H9 (cell line): ENCODE measurements around the gene ADAMTSL3. TPM values are rescaled to one million over a fixed set of nuclear protein-coding genes. Genes with fewer than 3 reads are reported as not detected.

Source experiments
- DNase-seq: peaks from one replicate; pipeline ENCODE4 v3.0.0-alpha.2; 2017
- H2AFZ ChIP-seq: one replicate; pipeline ENCODE4 v1.6.1; 2013; ENCODE audit warnings: mild to moderate bottlenecking, low read length, control low read depth, moderate library complexity
- H2AK5ac ChIP-seq: 2 replicates; pipeline ENCODE4 v1.6.1; 2013; ENCODE audit warnings: low read length, control low read depth, mixed read lengths; ENCODE audit not compliant: insufficient read length
- H2BK120ac ChIP-seq: one replicate; pipeline ENCODE4 v1.6.1; 2013; ENCODE audit warnings: low read depth, mild to moderate bottlenecking, low read length, control low read depth, inconsistent platforms; ENCODE audit not compliant: poor library complexity, severe bottlenecking
- H2BK12ac ChIP-seq: 2 replicates; pipeline ENCODE4 v1.6.1; 2013; ENCODE audit warnings: low read length, control low read depth, mixed read lengths, low read depth; ENCODE audit not compliant: insufficient read length
- H2BK15ac ChIP-seq: 2 replicates; pipeline ENCODE4 v1.6.1; 2013; ENCODE audit warnings: low read depth, low read length, control low read depth
- H2BK20ac ChIP-seq: one replicate; pipeline ENCODE4 v1.6.1; 2013; ENCODE audit warnings: low read depth, mild to moderate bottlenecking, low read length, control low read depth, inconsistent platforms; ENCODE audit not compliant: poor library complexity, severe bottlenecking
- H2BK5ac ChIP-seq: 2 replicates; pipeline ENCODE4 v1.6.1; 2013; ENCODE audit warnings: low read length, control low read depth, mixed read lengths; ENCODE audit not compliant: insufficient read length
- H3K14ac ChIP-seq: 2 replicates; pipeline ENCODE4 v1.6.1; 2013; ENCODE audit warnings: low read length, control low read depth; ENCODE audit not compliant: insufficient read depth
- H3K18ac ChIP-seq: 2 replicates; pipeline ENCODE4 v1.6.1; 2013; ENCODE audit warnings: low read depth, mild to moderate bottlenecking, mixed read lengths, low read length, control low read depth; ENCODE audit not compliant: insufficient read length
- H3K23ac ChIP-seq: 2 replicates; pipeline ENCODE4 v1.6.1; 2013; ENCODE audit warnings: low read length, control low read depth, mixed read lengths, low read depth; ENCODE audit not compliant: insufficient read length
- H3K23me2 ChIP-seq: 2 replicates; pipeline ENCODE4 v1.6.1; 2013; ENCODE audit warnings: low read depth, mild to moderate bottlenecking, mixed read lengths, low read length, control low read depth; ENCODE audit not compliant: insufficient read length, poor library complexity, severe bottlenecking
- H3K27ac ChIP-seq: 2 replicates; pipeline ENCODE4 v1.5.1; 2013; ENCODE audit warnings: low read length, control low read depth, mixed read lengths, low read depth; ENCODE audit not compliant: insufficient read length
- H3K27me3 ChIP-seq: 2 replicates; pipeline ENCODE4 v1.6.1; 2013; ENCODE audit warnings: low read length, control low read depth, inconsistent platforms; ENCODE audit not compliant: insufficient read depth
- H3K4ac ChIP-seq: 2 replicates; pipeline ENCODE4 v1.6.1; 2013; ENCODE audit warnings: low read depth, mild to moderate bottlenecking, control low read depth, inconsistent platforms, low read length, moderate library complexity
- H3K4me1 ChIP-seq: 2 replicates; pipeline ENCODE4 v1.6.1; 2013; ENCODE audit warnings: low read length, control low read depth, inconsistent platforms; ENCODE audit not compliant: insufficient read depth
- H3K4me2 ChIP-seq: 2 replicates; pipeline ENCODE4 v1.6.1; 2013; ENCODE audit warnings: low read length, control low read depth, mixed read lengths; ENCODE audit not compliant: insufficient read length, insufficient read depth
- H3K56ac ChIP-seq: 2 replicates; pipeline ENCODE4 v1.6.1; 2013; ENCODE audit warnings: low read depth, mild to moderate bottlenecking, mixed read lengths, low read length, control low read depth; ENCODE audit not compliant: insufficient read length
- H3K79me1 ChIP-seq: 2 replicates; pipeline ENCODE4 v1.6.1; 2013; ENCODE audit warnings: low read depth, mild to moderate bottlenecking, moderate library complexity, low read length, control low read depth, inconsistent platforms; ENCODE audit not compliant: insufficient read depth, poor library complexity, severe bottlenecking
- H3K79me2 ChIP-seq: 2 replicates; pipeline ENCODE4 v1.6.1; 2013; ENCODE audit warnings: low read length, control low read depth, inconsistent platforms; ENCODE audit not compliant: insufficient read depth
- H3K9ac ChIP-seq: 2 replicates; pipeline ENCODE4 v1.6.1; 2013; ENCODE audit warnings: low read length, control low read depth, mixed read lengths; ENCODE audit not compliant: insufficient read length; ENCODE audit errors: extremely low read depth
- H3K9me3 ChIP-seq: one replicate; pipeline ENCODE4 v1.6.1; 2013; ENCODE audit warnings: low read depth, low read length, inconsistent platforms; ENCODE audit not compliant: control insufficient read depth
- H3T11ph ChIP-seq: one replicate; pipeline ENCODE4 v1.6.1; 2013; ENCODE audit warnings: mild to moderate bottlenecking, low read length, control low read depth, inconsistent platforms
- H4K20me1 ChIP-seq: one replicate; pipeline ENCODE4 v1.6.1; 2013; ENCODE audit not compliant: control insufficient read depth, insufficient read length, insufficient read depth
- H4K5ac ChIP-seq: 2 replicates; pipeline ENCODE4 v1.6.1; 2013; ENCODE audit warnings: low read depth, mild to moderate bottlenecking, mixed read lengths, low read length, control low read depth; ENCODE audit not compliant: insufficient read length
- H4K8ac ChIP-seq: replicated peaks from 2 replicates; pipeline ENCODE4 v1.6.1; 2013; ENCODE audit warnings: low read length, control low read depth, mixed read lengths, low read depth; ENCODE audit not compliant: insufficient read length
- H4K91ac ChIP-seq: 2 replicates; pipeline ENCODE4 v1.6.1; 2013; ENCODE audit warnings: low read depth, mild to moderate bottlenecking, moderate library complexity, mixed read lengths, low read length, control low read depth; ENCODE audit not compliant: insufficient read length
- H3K27ac Mint-ChIP-seq, 3 experiments: 2 replicates in 2 of 3; 3 replicates in 1 of 3; pipeline ENCODE4 v1.8.0; 2020 to 2021; ENCODE audit warnings: mixed read lengths in 3 of 3, mild to moderate bottlenecking in 1 of 3, moderate library complexity in 1 of 3
- H3K27me3 Mint-ChIP-seq: 2 replicates; pipeline ENCODE4 v1.8.0; 2021; ENCODE audit warnings: low read depth, mild to moderate bottlenecking, moderate library complexity, mixed read lengths
- H3K36me3 Mint-ChIP-seq, 3 experiments: 2 replicates in 2 of 3; 3 replicates in 1 of 3; pipeline ENCODE4 v1.8.0; 2020 to 2021; ENCODE audit warnings: low read depth in 3 of 3, mixed read lengths in 3 of 3; ENCODE audit not compliant: insufficient read depth in 1 of 3
- H3K4me1 Mint-ChIP-seq, 2 experiments: 2 replicates each; pipeline ENCODE4 v1.8.0; 2020; ENCODE audit warnings: mixed read lengths in 2 of 2
- H3K4me3 Mint-ChIP-seq, 2 experiments: 2 replicates in 1 of 2; 3 replicates in 1 of 2; pipeline ENCODE4 v1.8.0; 2020 to 2021; ENCODE audit warnings: mild to moderate bottlenecking in 2 of 2, mixed read lengths in 2 of 2, moderate library complexity in 1 of 2
- H3K9me3 Mint-ChIP-seq, 2 experiments: 2 replicates in 1 of 2; 3 replicates in 1 of 2; pipeline ENCODE4 v1.8.0; 2020; ENCODE audit warnings: mild to moderate bottlenecking in 2 of 2, mixed read lengths in 2 of 2, moderate library complexity in 1 of 2
- CTCF ChIP-seq: fragments of 200-600 bp; sonication (generic); conservative IDR thresholded peaks from 3 replicates; pipeline ENCODE4 v1.8.0; 2021; ENCODE audit warnings: antibody characterized with exemption, mild to moderate bottlenecking
- WGBS: extraction: QIAGEN DNeasy Blood & Tissue Kit; methylation state at CpG from one replicate; pipeline ENCODE4 v1.1.7; 2013; ENCODE audit warnings: missing lambda C conversion rate, low lambda C conversion rate, mixed read lengths; ENCODE audit not compliant: insufficient read length; ENCODE audit errors: extremely low coverage; 5-methylcytosine and 5-hydroxymethylcytosine counted together
- total RNA-seq: library from RNA; stranded (reverse); gene quantifications from 2 replicates; pipeline ENCODE4 v1.2.1, GENCODE V29; 2021

ADAMTSL3 gene
- total RNA-seq, 1 experiment from 2014 or later = 0.39 TPM

- peaks cover 0 to 3% of the 10 kb centered on the region in 2 experiments; a peak in 1 of 4 replicates for H3K4me1 Mint-ChIP-seq
Observed at GRCh38 chr15:83905556-83906273, 251.8 kb downstream of the ADAMTSL3 start.

More at GRCh38 chr15:83905556-83906273, 251.8 kb downstream of the ADAMTSL3 start:
- Mint-ChIP-seq H3K4me3 (no peak overlapping the region), H3K27me3 (peaks cover 2% of the 10 kb centered on the region; the same call in 1 of the 2 replicates), H3K27ac (no peak overlapping the region; a peak in 1 of 7 replicates), H3K9me3 (no peaks in the 10 kb centered on the region; a peak in 3 of 5 replicates), H3K36me3 (no peaks in the 10 kb centered on the region)
- TF ChIP-seq CTCF = no peak
- Histone ChIP-seq H3K56ac (no peak overlapping the region), H2BK12ac (no peak overlapping the region), H3K9me3 (no peaks in the 10 kb centered on the region), H4K8ac (no peak overlapping the region), H3K23me2 (no peaks in the 10 kb centered on the region), H4K5ac (no peak overlapping the region), H2BK15ac (no peak overlapping the region), H3K18ac (no peak overlapping the region), H3K79me1 (no peaks in the 10 kb centered on the region), H4K91ac (no peak overlapping the region), H3K9ac (no peak overlapping the region), H2BK120ac (no peak overlapping the region), H2AK5ac (no peak overlapping the region), H3K27me3 (no peaks in the 10 kb centered on the region), H3K14ac (no peak overlapping the region), H2BK20ac (no peak overlapping the region), H3K23ac (no peak overlapping the region), H3T11ph (no peak overlapping the region), H2BK5ac (no peak overlapping the region), H3K79me2 (no peaks in the 10 kb centered on the region), H3K4me2 (no peak overlapping the region), H3K4ac (no peak overlapping the region), H3K4me1 (no peaks in the 10 kb centered on the region), H2AFZ (no peak overlapping the region), H3K27ac (no peak overlapping the region), H4K20me1 (no peaks in the 10 kb centered on the region)
- no CpG with 5 or more reads among the region's 5 CpGs for WGBS
- no peak for DNase-seq
